ENCODE measurements around the gene WIPF3. TPM values are rescaled to one million over a fixed set of nuclear protein-coding genes. Genes with fewer than 3 reads are reported as not detected.

WIPF3 gene
- total and polyA plus RNA-seq, 2 of the 4 experiments (the other 2 are of a cell fraction) = not detected

DNA sequence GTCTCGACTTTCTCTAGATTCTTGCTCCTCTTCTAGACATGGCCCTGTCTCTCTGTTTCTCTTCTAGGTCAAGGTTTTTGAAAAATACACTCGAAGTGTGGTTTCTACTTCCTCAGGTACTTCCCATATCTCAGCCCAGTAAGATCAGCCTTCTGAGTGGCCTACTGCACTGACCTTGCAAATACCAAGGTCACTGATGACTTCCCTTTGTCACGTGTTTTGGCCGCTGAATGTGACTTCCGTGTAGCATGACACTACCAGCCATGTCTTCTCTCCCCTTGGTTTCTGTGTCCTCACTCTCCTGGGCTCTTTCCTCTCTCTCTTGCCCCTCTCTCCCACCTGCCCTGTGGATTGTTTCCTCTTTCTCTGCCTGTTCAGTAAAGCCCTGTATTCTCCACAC is 7.9 kb upstream of the WIPF3 start (continued):
- TF ChIP-seq ELK1 (IDR thresholded peaks at IDR 0.05; ENCODE audit: borderline replicate concordance, low read depth, low read length) (no peak), RCOR1 (IDR thresholded peaks at IDR 0.05; ENCODE audit: insufficient replicate concordance, low read length) (no peak)

GRCh38 chr7:29801929-29802328 is 4.4 kb upstream of the WIPF3 start:
- intact Hi-C loops (cut with micrococcal nuclease) (no loop called here), dilution Hi-C loops (cut with HindIII; ENCODE audit: low sequenced_read_pairs, unreplicated experiment) (no loop called here), in situ Hi-C loops (cut with MboI; ENCODE audit: low sequenced_read_pairs) (no loop called here)
- Histone ChIP-seq H4K20me1 (ENCODE audit: insufficient read depth, low read length) (no peaks in the 10 kb centered on the region), H3K79me1 (ENCODE audit: low read depth in 1 of 2, low read length in 2 of 2) (no peaks in the 10 kb centered on the region), H3K27ac (ENCODE audit: insufficient read depth, low read length) (no peak overlapping the region), H2AFZ (replicated peaks; ENCODE audit: low read length, poor library complexity) (no peak overlapping the region), H3K9ac (ENCODE audit: low read depth, low read length) (no peak overlapping the region), H3K4me3 (ENCODE audit: insufficient read depth, low read depth, low read length) (no peak overlapping the region), H2BK15ac (ENCODE audit: low read depth, low read length) (no peak overlapping the region), H3K14ac (replicated peaks; ENCODE audit: low read depth, low read length) (no peak overlapping the region), H3K36me3 (ENCODE audit: control insufficient read depth, insufficient read depth, low read length) (no peaks in the 10 kb centered on the region), H4K5ac (ENCODE audit: low read depth, low read length) (no peak overlapping the region), H3K9me1 (ENCODE audit: insufficient read depth, low read length) (no peaks in the 10 kb centered on the region), H3K4ac (ENCODE audit: low read depth, low read length) (no peak overlapping the region), H3K23ac (ENCODE audit: low read depth, low read length) (no peak overlapping the region), H3K9me3 (ENCODE audit: control insufficient read depth, insufficient read depth, low read length) (peaks cover 2% of the 10 kb centered on the region; the same call in 1 of the 2 replicates), H3K4me1 (ENCODE audit: control insufficient read depth, insufficient read depth, low read length) (no peaks in the 10 kb centered on the region), H3K27me3 (ENCODE audit: control insufficient read depth, insufficient read depth, low read length) (peaks cover 30% of the 10 kb centered on the region), H3K18ac (ENCODE audit: low read depth, low read length) (no peak overlapping the region), H4K8ac (ENCODE audit: low read depth in 2 of 2, low read length in 2 of 2) (no peak overlapping the region), H2BK120ac (ENCODE audit: low read depth, low read length) (no peak overlapping the region), H2AK9ac (replicated peaks; ENCODE audit: low read depth, low read length, poor library complexity) (no peak overlapping the region), H2BK5ac (ENCODE audit: low read depth, low read length, poor library complexity, severe bottlenecking) (no peak overlapping the region), H3K56ac (ENCODE audit: extremely low read depth, insufficient read depth, low read length) (no peak overlapping the region; the same call in 1 of the 2 replicates), H4K91ac (ENCODE audit: insufficient read depth, low read depth, low read length) (no peak overlapping the region), H3K4me2 (ENCODE audit: low read depth, low read length) (no peak overlapping the region), H2AK5ac (ENCODE audit: low read depth, low read length) (no peak overlapping the region), H2BK20ac (ENCODE audit: low read depth, low read length) (no peak overlapping the region)
- DNase-seq (no peak), ATAC-seq (ENCODE audit: low read depth) (no peak)
- BruUV-seq (replicated peaks) = no TSS peak
- TF ChIP-seq MXI1 (IDR thresholded peaks at IDR 0.05; ENCODE audit: borderline replicate concordance, low read depth, low read length) (no peak), RAD21 (IDR thresholded peaks at IDR 0.05; ENCODE audit: low read length) (no peak), CTCF (conservative IDR thresholded peaks at IDR 0.05; ENCODE audit: low read depth, low read length) (no peak), CEBPB (IDR thresholded peaks at IDR 0.05; ENCODE audit: low read depth, low read length) (no peak), CHD1 (IDR thresholded peaks at IDR 0.05; ENCODE audit: low read depth, low read length) (no peak), POLR2A (IDR thresholded peaks at IDR 0.05; ENCODE audit: low read depth, low read length) (no peak), ELK1 (IDR thresholded peaks at IDR 0.05; ENCODE audit: borderline replicate concordance, low read depth, low read length) (no peak), NFE2L2 (IDR thresholded peaks at IDR 0.05; ENCODE audit: low read depth, low read length) (no peak), RCOR1 (IDR thresholded peaks at IDR 0.05; ENCODE audit: insufficient replicate concordance, low read length) (no peak), RFX5 (IDR thresholded peaks at IDR 0.05; ENCODE audit: low read depth, low read length) (no peak)
- TF ChIP-seq, protein P1, sequence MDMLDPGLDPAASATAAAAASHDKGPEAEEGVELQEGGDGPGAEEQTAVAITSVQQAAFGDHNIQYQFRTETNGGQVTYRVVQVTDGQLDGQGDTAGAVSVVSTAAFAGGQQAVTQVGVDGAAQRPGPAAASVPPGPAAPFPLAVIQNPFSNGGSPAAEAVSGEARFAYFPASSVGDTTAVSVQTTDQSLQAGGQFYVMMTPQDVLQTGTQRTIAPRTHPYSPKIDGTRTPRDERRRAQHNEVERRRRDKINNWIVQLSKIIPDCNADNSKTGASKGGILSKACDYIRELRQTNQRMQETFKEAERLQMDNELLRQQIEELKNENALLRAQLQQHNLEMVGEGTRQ (IDR thresholded peaks at IDR 0.05; ENCODE audit: low read depth, low read length) = no peak
- no CpG with 5 or more reads among the region's 1 CpG for WGBS, 2 experiments (ENCODE audit: extremely low coverage in 2 of 2, insufficient read length in 1 of 2)
- CTCF ChIA-PET = no interaction called here
- POLR2A ChIA-PET (ENCODE audit: unreplicated experiment) = no interaction called here

Measured in IMR-90 (cell line).